SK-N-MC (cell line): Measurements from ENCODE around the gene NMBR.
"Not testable (repeated sequence)": the region's sequence is repeated elsewhere in the genome, so short reads cannot be mapped to it uniquely, and the experiment has no call there.

Experiments used
- DNase-seq: peaks from one replicate; pipeline ENCODE4 v3.0.0-alpha.2; 2011; ENCODE audit warnings: low read depth, low spot score
- H3K27ac ChIP-seq: fragments of 200-600 bp; sonication (generic); 2 replicates; pipeline ENCODE4 v1.5.1; 2016; ENCODE audit warnings: mixed run types
- H3K36me3 ChIP-seq: fragments of 200-600 bp; sonication (generic); 2 replicates; pipeline ENCODE4 v1.6.1; 2017; ENCODE audit warnings: antibody characterized with exemption, low read length, mixed read lengths; ENCODE audit not compliant: insufficient read depth
- H3K4me3 ChIP-seq: fragments of 200-600 bp; sonication (generic); 2 replicates; pipeline ENCODE4 v1.5.1; 2016
- H3K9ac ChIP-seq: fragments of 200-600 bp; sonication (generic); 2 replicates; pipeline ENCODE4 v1.8.0; 2017; ENCODE audit warnings: mixed run types, mixed read lengths; ENCODE audit not compliant: insufficient read length
- H3K9me3 ChIP-seq: fragments of 200-600 bp; sonication (generic); 2 replicates; pipeline ENCODE4 v1.6.1; 2017; ENCODE audit warnings: low read depth, mild to moderate bottlenecking, antibody characterized with exemption, low read length, moderate library complexity, mixed read lengths
- EZH2 ChIP-seq: fragments of 200-600 bp; sonication (generic); IDR thresholded peaks from one replicate; pipeline ENCODE4 v1.6.1; 2017; ENCODE audit warnings: antibody characterized with exemption
- FOXP2 ChIP-seq: optimal IDR thresholded peaks from 2 replicates; pipeline ENCODE3; 2011; ENCODE audit warnings: mild to moderate bottlenecking, moderate library complexity; ENCODE audit not compliant: insufficient read depth; ENCODE audit errors: extremely low read length, control extremely low read depth
- POLR2AphosphoS5 ChIP-seq: IDR thresholded peaks from 2 replicates; pipeline ENCODE4 v1.6.1; 2012; ENCODE audit warnings: mild to moderate bottlenecking, low read depth, low read length, borderline replicate concordance

NMBR gene

GRCh38 chr6:142088858-142089216 lies 58.1 kb downstream of the NMBR start:
- DNase-seq: no peak
- Histone ChIP-seq H3K4me3 (peak overlapping the region; percentile 18; the same call in 1 of the 2 replicates), H3K9me3 (no peaks in the 10 kb centered on the region), H3K9ac (no peak overlapping the region), H3K27ac (no peak overlapping the region), H3K36me3 (no peaks in the 10 kb centered on the region)
- TF ChIP-seq FOXP2 (no peak), POLR2AphosphoS5 (no peak)

- DNase-seq: no peak
- Histone ChIP-seq H3K9me3 (no peaks in the 10 kb centered on the region), H3K36me3 (no peaks in the 10 kb centered on the region), H3K9ac (no peak overlapping the region), H3K27ac (no peak overlapping the region), H3K4me3 (peak overlapping the region; percentile 18; the same call in 1 of the 2 replicates)
- TF ChIP-seq POLR2AphosphoS5 (no peak), FOXP2 (no peak), EZH2 (no peak)
Observed at GRCh38 chr6:142087950-142088857, 58.7 kb downstream of the NMBR start.

GRCh38 chr6:142079130-142079529 lies 67.8 kb downstream of the NMBR start:
- Histone ChIP-seq H3K4me3 (no peak overlapping the region), H3K36me3 (no peaks in the 10 kb centered on the region), H3K9me3 (no peaks in the 10 kb centered on the region), H3K9ac (no peak overlapping the region), H3K27ac (no peak overlapping the region)
- TF ChIP-seq EZH2: no peak
- TF ChIP-seq FOXP2: no peak
- no peak for TF ChIP-seq POLR2AphosphoS5
- DNase-seq: no peak

GRCh38 chr6:142075516-142076101 lies 71.3 kb downstream of the NMBR start:
- no peaks in the 10 kb centered on the region for H3K36me3 ChIP-seq
- TF ChIP-seq FOXP2 (no peak), EZH2 (no peak), POLR2AphosphoS5 (no peak)
- no peak overlapping the region for H3K27ac ChIP-seq
- H3K9ac ChIP-seq: no peak overlapping the region
- no peaks in the 10 kb centered on the region for H3K9me3 ChIP-seq
- DNase-seq: no peak
- no peak overlapping the region for H3K4me3 ChIP-seq

GRCh38 chr6:142074516-142074915 lies 72.4 kb downstream of the NMBR start:
- Histone ChIP-seq H3K9ac (no peak overlapping the region), H3K4me3 (no peak overlapping the region), H3K9me3 (no peaks in the 10 kb centered on the region), H3K36me3 (no peaks in the 10 kb centered on the region), H3K27ac (no peak overlapping the region)
- no peak for TF ChIP-seq EZH2
- no peak for TF ChIP-seq FOXP2
- TF ChIP-seq POLR2AphosphoS5: no peak
- DNase-seq: no peak

- TF ChIP-seq FOXP2: no peak
- TF ChIP-seq POLR2AphosphoS5: no peak
- no peak for TF ChIP-seq EZH2
- Histone ChIP-seq H3K27ac (no peak overlapping the region), H3K36me3 (no peaks in the 10 kb centered on the region), H3K4me3 (no peak overlapping the region), H3K9ac (no peak overlapping the region), H3K9me3 (no peaks in the 10 kb centered on the region)
- DNase-seq: no peak
Observed at GRCh38 chr6:142071981-142072380, 74.9 kb downstream of the NMBR start.

- Histone ChIP-seq H3K9ac (no peak overlapping the region), H3K9me3 (no peaks in the 10 kb centered on the region), H3K4me3 (no peak overlapping the region), H3K27ac (no peak overlapping the region), H3K36me3 (no peaks in the 10 kb centered on the region)
- DNase-seq: no peak
- TF ChIP-seq FOXP2 (no peak), POLR2AphosphoS5 (no peak), EZH2 (no peak)
Observed at GRCh38 chr6:142068416-142068815, 78.5 kb downstream of the NMBR start.

GRCh38 chr6:142062861-142063260 lies 84.1 kb downstream of the NMBR start:
- H3K27ac ChIP-seq, DNase-seq: not testable (repeated sequence)

More at GRCh38 chr6:142062861-142063260, 84.1 kb downstream of the NMBR start:
- H3K9me3 ChIP-seq, H3K36me3 ChIP-seq, H3K9ac ChIP-seq, H3K4me3 ChIP-seq: not testable (repeated sequence)
